ENCODE data around the gene MARCHF11.

MARCHF11 gene

DNA sequence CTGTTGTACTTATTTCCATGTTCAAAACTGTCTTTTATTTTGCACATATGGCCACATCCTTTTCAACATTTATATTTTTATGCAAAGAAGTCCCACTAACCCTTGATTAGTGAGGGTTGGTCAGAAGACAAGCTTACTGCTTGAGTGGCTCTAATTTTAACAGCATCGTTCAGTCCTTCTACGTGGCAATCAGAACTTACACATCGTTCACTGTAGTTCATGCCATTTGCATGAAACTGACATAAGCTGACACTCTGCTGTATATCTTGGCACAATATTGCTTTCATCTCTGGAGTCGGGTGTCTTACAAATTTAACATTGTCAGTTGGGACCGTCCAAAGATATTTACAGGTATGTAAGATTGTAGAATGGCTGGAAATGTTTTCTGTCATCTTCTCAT lies 50.6 kb downstream of the MARCHF11 start:
- no peak for DNase-seq

DNA sequence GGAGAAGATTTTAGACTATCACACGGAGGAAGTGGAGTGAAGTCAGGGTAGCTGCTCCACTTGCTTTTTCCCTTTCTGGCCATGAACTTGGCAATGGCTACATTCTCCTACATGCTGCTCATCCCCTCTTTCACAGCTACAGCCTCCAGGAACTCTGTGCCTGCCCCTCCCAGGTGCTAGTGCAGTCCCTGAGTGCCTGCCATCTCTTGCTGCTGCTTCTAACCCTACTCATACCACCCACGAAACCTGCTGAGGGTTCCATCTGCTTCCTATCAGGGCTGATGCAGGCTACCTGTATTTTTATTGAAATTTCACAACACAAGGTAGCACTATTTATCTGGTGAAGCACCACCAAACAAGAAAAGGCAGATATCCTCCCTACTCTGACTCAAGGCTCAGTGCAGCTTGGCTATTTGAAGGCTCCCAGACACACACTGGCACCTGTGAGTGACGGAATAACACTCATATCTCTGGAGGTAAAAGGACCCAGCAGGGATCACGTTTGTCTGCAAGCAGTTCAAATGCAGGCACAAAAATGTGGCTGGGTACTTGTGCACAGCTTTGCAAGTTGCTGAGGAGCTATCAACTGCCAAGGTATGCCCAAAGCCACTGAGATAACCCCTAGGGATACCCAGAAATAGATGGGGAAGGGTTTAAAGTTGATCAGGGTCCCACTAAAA lies 51.6 kb downstream of the MARCHF11 start:
- DNase-seq = no peak

DNA sequence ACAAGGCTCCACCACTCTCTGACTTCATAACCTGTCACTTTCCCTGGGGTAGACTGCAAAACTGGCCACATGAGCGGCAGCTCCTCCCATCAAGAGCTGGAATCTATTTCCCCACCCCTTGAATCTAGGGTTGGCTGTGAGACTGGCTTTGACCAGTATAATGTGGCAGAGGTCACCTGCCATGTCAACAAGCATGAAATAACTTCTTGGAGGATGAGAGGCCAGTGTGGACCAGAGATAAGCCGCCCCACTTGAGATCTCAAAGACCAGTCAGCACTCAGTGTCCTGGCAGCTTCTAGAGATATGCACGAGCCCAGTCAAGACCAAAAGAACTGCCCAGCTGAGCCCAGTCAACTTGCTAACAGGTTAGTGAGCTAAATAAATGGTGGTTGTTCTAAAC lies 59.0 kb downstream of the MARCHF11 start:
- DNase-seq = no peak

DNA sequence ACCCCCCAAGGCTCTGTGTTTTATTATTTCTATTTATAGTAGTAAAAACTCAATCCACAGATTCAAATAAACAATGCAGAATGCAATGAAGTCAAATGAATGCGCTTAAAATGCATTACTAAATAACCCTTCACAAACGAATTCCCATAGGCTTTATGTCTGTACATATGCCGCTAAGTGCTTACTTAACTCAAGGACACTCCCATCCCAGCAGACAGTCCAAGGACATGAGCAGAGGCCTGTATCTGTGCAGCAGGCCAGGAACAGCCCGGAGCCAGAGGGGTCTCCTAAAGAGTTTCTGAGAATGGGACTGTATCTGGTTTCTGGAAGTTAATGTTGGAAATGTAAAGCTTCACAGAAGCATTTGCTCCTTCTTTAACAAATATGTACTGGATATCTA lies 59.8 kb downstream of the MARCHF11 start:
- no peak for DNase-seq

DNA sequence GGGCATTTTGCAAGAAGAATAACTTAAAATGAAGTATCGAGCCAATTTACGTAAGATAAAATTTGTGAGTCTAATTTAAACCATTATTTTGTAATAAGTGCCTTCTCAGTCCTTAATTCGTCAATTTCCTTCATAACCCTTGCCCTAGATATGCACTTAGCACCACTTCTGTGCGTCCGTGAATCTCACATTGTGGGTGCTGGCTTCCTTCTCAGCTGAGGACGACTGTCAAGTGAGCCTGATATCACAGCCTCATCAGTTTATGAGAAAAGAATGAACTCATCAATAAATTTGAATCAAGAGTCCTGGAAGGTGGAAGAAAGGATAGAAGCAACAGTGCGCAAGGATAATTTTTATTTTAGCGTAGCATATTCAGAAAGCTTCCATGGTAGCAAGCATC lies 64.5 kb downstream of the MARCHF11 start:
- DNase-seq = no peak

DNA sequence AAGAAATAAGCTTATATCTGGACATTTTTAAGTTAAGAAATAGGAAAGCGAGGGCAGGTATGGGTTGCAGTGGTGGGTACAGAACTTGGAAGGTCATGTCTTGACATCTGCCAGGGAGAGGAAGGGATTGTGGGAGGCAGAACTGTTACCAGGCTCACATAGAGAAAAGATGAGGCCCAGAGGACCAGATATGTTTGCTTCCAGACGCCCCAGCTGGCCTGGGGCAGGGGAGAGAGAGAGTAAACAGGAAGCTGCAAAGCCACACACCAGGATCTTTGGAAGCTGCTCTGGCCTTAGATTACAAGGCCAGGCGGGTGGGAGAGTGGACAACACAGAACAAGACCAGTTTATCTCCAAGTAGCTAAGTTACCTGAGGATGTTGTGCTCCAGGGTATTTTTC lies 71.2 kb downstream of the MARCHF11 start:
- no peak for DNase-seq

DNA sequence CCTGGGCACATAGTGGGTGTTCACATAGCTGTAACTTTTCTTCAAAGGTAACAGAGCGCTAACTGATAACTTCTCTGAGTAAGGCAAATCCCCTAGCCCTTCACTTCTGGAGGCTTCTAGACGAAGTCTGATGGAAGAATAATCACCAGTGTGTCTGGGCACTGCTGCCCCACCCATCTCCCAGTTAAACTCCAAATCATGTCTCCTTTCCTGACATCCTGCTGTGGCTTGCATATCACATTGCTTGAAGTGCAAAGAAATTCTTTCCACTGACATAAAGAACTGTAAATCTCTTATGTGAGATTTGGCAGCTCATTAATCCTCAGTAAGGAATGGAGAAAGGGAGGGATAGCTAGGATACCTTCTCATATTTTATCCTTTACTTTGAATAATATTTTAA lies 74.6 kb downstream of the MARCHF11 start:
- DNase-seq = no peak

DNA sequence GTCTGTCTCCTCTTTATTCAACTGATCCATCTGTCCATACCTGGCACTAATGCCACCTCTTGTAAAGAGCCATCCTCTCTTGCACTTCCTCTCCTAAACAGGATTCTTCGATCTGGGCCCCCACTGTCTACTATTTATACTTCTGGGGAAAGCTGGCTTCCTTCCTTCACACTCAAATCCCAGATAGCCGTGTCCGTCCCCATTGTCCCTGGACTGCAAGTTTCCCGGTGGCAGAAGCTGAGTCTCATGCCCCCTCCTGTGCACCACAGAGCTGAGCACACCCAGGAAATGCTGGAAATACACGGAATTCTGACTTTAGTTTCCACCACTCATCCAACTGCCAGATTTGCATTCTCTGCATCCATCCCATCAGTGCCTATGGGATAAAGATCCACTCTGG lies 84.0 kb downstream of the MARCHF11 start:
- no peak for DNase-seq

DNA sequence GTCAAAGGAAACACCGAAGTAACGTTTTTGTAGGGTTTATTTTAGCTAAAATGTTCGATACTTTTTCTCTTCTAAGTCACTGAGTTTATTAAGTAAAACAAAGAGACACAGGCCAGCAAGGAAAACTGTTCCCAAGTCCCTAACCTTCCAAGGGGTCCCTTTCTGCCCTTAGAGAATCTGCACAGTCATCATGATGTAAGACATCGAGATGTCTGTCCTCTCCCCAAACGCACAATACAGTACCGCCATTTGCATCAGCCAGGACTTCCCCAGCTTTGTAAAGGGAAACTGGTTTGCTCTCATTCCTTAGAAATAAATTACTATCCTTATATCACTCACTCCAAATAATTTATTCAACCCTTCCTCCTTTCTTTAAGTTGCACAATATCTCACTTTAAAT lies 89.3 kb downstream of the MARCHF11 start:
- DNase-seq = no peak

DNA sequence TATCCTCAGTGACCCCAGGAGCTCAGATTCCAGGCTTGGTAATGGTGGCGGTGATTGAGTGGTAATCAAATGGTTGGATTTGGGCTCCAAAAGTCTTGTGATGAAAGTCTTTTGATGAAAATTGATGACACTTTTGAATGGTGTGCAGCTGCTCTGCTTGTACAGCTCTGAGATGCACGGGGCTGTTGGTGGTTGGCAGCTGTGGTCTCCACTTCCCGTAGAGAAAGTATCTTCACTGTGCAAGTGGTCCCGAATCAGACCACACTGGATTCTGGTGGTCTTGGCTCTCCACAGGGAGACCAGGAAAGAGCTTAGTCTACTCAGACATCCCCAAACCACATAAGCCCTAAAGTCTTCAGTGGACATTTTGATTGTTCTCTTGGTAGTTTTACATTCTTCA lies 96.6 kb downstream of the MARCHF11 start:
- no peak for DNase-seq

DNA sequence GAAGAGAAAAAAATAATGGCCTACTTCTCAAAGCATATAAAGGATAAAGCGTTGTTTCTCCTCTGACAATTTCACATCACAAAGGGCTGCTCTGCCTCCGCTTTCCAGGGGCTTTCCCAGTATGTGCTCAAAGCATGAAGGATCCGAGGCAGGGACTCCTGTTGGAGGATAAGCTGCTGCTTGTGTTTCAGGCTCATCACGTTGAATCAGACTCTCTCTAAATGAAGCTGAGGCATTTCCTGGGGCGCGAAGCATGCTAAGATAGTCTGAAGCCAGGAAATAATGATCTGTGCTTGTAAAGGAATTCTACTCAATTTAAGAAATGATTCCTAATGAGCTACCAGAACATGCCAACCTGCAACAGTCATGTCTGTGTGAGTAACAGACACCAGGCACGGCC lies 97.5 kb downstream of the MARCHF11 start:
- DNase-seq = no peak

DNA sequence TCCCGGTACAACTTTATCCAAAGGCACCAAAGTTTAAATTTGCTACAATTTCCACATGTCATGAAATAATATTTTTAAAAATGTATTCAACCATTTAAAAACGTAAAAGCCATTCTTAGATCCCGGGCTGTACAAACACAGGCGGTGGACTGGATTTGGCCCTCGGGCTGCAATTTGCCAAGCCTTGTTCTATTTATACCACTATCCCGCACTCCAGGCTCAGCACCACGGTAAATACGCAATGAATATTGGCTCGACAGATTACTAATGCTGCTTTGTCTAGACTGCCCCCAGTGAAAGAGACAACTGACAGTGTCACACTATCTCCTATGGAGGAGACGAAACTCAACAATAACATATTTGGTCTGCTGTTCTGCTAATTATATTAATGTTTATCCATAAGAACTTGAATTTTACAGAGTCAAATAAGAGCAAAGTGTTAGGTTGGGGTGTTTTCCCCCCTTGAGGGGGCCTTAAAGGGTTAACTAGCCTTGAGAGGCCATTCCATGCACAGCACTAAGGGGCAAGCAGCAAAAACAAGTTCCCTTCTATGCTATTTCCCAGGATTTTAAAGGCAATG lies 98.1 kb downstream of the MARCHF11 start:
- DNase-seq = no peak

DNA sequence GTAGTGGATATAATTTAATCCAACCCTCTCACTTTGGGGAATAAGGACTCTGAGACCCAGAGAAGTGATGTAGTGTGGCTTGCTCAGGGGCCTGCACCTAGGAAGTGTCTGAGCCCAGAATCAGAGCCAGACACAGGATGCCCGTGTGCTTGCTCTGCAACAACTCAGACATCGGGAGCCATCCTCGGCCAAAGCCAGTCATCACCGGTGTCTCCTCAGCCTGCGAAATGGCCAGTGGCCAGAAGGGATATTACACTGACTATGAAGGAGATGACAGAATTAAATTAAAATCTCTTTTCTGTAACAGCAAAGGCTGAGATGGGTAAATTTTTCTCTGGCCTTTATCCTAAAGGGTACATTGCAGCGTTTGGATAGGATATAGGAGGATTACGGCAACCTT lies 102.9 kb downstream of the MARCHF11 start:
- DNase-seq = no peak

DNA sequence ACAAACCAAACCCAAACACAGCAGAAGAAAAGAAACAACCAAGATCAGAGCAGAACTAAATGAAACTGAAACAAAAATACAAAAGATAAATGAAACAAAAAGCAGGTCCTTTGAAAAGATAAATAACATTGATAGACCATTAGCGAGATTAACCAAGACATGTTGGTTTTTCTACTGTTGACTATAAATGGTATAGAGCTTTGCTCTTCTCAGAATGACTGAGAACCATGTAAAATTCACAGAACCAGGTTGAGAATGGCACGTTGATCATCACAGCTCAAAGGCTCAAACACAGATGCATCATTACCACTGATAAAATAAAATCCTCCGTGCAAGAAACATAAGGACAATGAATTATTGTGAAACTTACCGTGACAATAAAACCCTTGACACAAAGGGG lies 105.2 kb downstream of the MARCHF11 start:
- no peak for DNase-seq

DNA sequence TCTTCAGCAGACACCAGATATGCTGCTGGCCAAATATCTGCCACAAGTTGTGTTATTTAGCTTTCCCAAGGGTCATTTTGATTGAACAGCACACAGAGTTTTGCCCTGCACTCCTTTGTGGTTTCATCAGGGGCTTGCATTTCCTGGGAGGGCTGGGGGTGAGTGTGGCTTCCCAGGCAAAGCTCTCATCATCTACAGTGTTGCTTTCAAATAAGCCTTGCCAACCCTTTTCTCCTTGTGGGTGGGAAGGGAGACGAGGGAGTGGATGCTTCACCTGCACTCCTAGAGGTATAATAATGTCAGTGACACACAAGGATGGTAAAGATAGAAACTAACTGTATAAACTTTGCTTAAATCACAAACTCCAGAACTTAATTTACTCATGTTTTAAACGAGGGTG lies 107.0 kb downstream of the MARCHF11 start:
- no peak for DNase-seq

DNA sequence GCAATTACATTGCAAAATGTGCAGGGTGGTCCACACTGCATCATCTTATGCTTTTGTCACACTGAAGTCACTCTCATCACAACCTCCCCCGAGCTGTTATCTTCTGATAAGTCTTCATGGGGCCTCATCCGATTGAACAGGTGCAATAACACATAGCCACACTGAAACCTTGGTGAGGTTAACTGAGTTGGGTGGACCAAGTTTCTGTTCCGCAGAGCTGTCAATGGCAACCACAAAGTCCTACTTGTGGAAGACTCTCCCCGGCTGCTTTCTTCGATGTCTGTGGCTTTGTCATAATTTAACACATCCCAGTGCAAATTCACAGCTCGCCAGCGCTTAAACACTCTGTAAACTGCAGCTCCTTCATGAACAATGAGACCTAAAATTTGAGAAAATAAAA lies 112.2 kb downstream of the MARCHF11 start:
- DNase-seq = no peak

DNA sequence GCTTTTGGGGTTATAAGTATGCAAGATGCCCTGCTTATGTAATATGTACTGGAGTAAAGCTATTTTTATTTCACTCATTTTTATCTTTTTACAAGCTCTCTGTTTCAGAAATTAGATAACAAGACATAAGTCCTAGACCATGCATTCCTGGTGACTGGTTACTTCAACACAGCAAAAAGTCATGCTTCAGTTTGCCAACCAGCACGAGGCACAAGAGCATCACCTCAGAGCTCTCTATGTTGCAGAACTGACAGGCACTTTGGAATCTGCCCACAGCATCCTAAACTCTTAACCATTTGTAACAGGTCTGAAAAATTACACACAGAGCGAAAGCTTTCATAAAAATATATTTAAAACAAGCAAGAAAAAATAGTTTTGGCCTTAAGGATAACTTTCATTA lies 112.8 kb downstream of the MARCHF11 start:
- DNase-seq = no peak

DNA sequence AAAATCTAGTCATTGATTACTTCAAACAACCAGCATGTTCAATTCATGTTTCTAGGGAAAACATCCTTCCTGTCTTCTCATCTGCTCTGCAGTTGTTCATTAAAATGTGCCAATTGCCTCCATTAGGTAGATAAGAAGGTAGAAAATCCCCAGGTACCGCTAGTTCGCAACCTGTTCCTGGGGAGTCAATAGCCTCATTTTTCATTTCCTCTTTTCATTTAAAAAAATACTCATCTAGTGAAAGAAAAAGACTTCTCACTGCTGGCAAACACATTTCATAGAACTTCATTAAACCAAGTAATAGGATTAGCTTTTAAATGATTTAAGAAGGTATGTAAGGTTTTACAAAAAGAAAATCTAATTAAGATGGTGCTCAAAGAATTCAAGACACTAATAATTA lies 113.3 kb downstream of the MARCHF11 start:
- no peak for DNase-seq

DNA sequence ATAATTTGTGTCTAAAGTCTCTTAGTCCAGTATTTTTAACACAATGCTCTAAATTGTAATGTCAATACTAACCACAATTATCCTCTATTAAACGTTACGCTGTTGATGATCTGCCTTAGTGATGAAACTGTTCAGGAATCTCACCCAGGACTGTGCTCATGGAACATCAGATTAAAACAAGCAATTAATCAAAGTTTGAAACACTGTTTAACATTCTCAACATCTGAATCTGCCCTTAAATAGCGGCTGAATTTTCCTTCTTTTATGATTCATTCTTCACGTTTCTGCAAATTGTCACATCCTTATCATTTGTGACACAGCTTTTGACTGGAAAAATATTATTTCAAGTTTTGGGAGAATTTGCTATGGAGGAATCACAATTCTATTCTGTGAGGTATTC lies 113.8 kb downstream of the MARCHF11 start:
- no peak for DNase-seq

DNA sequence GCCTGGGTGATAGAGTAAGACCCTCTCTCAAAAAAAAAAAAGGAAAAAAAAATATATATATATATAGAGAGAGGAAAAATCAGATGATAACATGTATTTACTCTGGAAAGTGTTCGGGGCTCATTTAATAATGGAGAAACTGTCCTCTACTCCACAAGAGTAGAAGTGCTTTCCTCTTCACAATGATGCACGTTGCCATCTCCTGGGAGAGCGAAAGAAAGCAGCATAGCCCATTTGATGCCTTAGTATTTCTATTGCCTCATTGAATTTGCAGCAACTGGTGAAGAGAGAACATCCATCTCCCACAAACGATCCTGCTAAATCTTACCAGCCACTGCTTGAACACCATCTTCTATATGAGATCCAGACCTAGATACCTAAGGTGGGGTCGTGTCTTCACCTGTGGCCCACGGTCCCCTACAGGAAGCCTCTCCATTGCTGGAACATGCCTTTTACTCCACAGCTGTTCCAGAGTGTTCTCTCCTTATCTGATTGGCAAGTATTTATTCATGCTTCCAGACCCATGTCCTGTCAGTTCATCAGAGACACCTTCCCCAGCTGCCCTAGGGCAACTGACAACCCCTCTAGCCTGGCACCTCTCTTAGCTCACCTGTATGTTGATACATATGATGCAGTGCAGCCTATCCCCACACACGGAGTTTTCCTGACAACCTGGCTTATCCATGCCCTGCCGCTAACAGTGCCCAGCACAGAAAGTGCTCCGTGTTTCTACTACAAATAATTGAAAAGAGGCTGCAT lies 115.3 kb downstream of the MARCHF11 start:
- no peak for DNase-seq

DNA sequence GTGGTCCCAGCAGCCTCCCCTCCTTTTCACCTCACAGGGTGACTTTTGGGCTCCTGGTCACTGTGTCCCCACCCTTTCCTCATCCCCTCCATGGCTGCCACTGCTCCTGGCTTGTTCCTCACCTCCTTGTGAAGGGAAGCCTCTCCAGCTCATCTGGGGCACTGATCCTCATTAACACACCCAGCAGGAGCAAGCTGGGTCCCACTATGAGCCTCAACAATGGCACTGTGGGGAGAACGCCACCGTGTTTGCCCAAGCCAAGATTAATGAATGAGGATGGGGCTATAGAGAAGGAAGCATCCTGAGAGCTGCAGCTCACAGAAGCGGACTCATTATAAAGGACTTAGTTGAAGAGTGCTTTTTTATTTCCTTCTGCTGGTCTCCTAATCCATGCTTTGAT lies 118.4 kb downstream of the MARCHF11 start:
- no peak for DNase-seq

DNA sequence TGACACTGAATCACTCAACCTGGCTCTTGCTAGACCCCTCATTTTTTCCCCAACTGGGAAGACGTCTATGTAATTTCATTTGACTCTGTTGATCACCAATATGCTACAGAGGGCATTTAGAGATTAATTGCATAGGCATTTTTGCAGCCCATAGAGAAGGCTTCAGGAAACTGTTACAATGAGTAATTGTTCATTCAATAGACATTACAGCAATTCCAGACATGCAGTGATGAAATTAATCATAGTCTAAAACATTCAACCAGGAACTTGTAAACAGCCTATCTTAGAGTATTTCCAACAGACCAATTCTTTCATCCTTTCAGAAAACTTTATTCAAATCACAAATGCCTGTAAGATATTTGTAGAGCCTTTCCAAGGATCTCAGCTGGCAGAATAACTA lies 122.3 kb downstream of the MARCHF11 start:
- DNase-seq = no peak

DNA sequence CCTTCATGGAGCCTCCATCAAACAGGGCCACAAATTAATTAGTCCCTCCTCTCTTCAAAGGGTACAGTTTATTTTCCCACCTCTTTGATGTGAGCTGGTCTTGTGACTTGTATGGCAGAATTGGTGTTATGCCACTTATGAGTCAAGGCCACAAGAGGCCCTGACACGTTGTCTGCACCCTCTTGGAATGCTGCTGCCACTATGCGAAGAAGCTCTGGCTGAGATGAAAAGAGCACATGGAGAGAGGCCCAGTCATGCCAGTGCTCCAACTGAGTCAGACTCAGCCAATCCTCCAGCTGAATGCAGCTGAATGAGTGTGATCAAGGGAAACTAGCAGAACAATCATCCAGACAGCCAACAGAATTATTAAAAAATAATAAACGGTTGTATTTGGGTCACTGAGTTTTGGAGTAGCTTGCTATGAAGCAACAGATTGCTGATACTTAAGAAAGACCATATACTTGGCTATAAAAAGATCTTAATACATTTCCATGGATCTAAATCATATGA lies 128.3 kb downstream of the MARCHF11 start:
- DNase-seq = no peak

DNA sequence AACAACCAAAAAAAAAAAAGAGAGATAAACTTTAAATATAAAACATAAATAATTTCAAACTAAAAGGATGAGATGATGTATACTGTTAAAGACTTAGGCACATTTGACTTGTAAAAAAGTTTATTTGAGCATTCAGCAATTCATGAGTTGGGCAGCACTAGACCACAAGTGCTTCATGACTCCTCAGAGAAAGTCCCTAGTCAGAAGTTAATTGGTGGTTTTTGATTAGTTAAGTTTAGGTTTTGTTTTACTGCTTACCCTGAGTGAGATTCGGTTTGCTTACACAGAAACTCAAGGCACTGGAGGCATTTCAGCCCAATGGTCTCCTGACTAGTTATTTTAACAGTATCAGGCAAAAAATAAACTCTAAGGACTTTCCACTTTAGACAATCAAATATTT lies 129.2 kb downstream of the MARCHF11 start:
- DNase-seq = no peak
